Neural cell (in vitro differentiated cells): ENCODE results near the gene LRRC19. TPM values are rescaled to one million over a fixed set of nuclear protein-coding genes. Genes with fewer than 3 reads are reported as not detected.

ENCODE experiments used
- H2AFZ ChIP-seq: fragments of 200-600, 300-800 bp; sonication (generic), shearing (Covaris generic); 2 replicates; pipeline ENCODE4 v1.6.0; 2014; ENCODE audit warnings: low read depth, mild to moderate bottlenecking, antibody characterized with exemption, low read length, moderate library complexity
- H3F3A ChIP-seq: fragments of 200-600 bp; shearing (Covaris generic); 2 replicates; pipeline ENCODE4 v1.6.1; 2016; ENCODE audit warnings: mild to moderate bottlenecking, moderate library complexity, mixed read lengths, antibody characterized with exemption, low read length; ENCODE audit not compliant: insufficient read depth, poor library complexity, severe bottlenecking
- H3K27ac ChIP-seq: fragments of 200-600, 300-800 bp; sonication (generic), shearing (Covaris generic); 2 replicates; pipeline ENCODE4 v1.5.1; 2014; ENCODE audit warnings: mild to moderate bottlenecking, low read length, moderate library complexity
- H3K27me3 ChIP-seq: fragments of 300-800, 200-600 bp; sonication (generic), shearing (Covaris generic); 2 replicates; pipeline ENCODE4 v1.6.0; 2014; ENCODE audit warnings: mild to moderate bottlenecking, low read depth, low read length, moderate library complexity; ENCODE audit not compliant: insufficient read depth
- H3K36me3 ChIP-seq: fragments of 300-800, 200-600 bp; sonication (generic), shearing (Covaris generic); 2 replicates; pipeline ENCODE4 v1.5.1; 2014; ENCODE audit warnings: mild to moderate bottlenecking, antibody characterized with exemption, low read length, moderate library complexity; ENCODE audit not compliant: insufficient read depth
- H3K4me2 ChIP-seq: fragments of 300-800, 200-600 bp; sonication (generic), shearing (Covaris generic); 2 replicates; pipeline ENCODE4 v1.6.0; 2014; ENCODE audit warnings: mild to moderate bottlenecking, low read length
- H3K4me3 ChIP-seq: fragments of 300-800, 200-600 bp; sonication (generic), shearing (Covaris generic); 2 replicates; pipeline ENCODE4 v1.5.1; 2014; ENCODE audit warnings: mild to moderate bottlenecking, low read length, moderate library complexity
- H3K79me2 ChIP-seq: fragments of 200-600 bp; shearing (Covaris generic); replicated peaks from 2 replicates; pipeline ENCODE4 v1.6.0; 2014; ENCODE audit warnings: mild to moderate bottlenecking, low read length, moderate library complexity; ENCODE audit not compliant: insufficient read depth
- H3K9ac ChIP-seq: fragments of 300-800, 200-600 bp; sonication (generic), shearing (Covaris generic); 2 replicates; pipeline ENCODE4 v1.6.1; 2016; ENCODE audit warnings: mild to moderate bottlenecking, low read length, mixed read lengths
- H3K9me2 ChIP-seq: fragments of 200-600 bp; shearing (Covaris generic); 2 replicates; pipeline ENCODE4 v1.6.1; 2016; ENCODE audit warnings: mild to moderate bottlenecking, low read length, mixed read lengths; ENCODE audit not compliant: insufficient read depth
- H3K9me3 ChIP-seq: fragments of 200-600, 300-800 bp; sonication (generic), shearing (Covaris generic); 2 replicates; pipeline ENCODE4 v1.6.1; 2016; ENCODE audit warnings: mild to moderate bottlenecking, mixed run types, low read length, moderate library complexity, mixed read lengths
- H4K20me1 ChIP-seq: fragments of 200-600 bp; shearing (Covaris generic); 2 replicates; pipeline ENCODE4 v1.6.1; 2016; ENCODE audit warnings: mild to moderate bottlenecking, mixed run types; ENCODE audit not compliant: insufficient read depth
- EP300 ChIP-seq: fragments of 450-650 bp; conservative IDR thresholded peaks from 2 replicates; pipeline ENCODE4 v1.6.1; 2014; ENCODE audit warnings: antibody characterized with exemption, mild to moderate bottlenecking, moderate library complexity; ENCODE audit not compliant: poor library complexity, severe bottlenecking
- EZH2 ChIP-seq: fragments of 200-600, 300-800 bp; shearing (Covaris generic), sonication (generic); IDR thresholded peaks from 2 replicates; pipeline ENCODE4 v1.6.1; 2014; ENCODE audit warnings: antibody characterized with exemption, low read length, borderline replicate concordance, mild to moderate bottlenecking; ENCODE audit not compliant: insufficient read depth, poor library complexity, severe bottlenecking
- MXI1 ChIP-seq: fragments of 450-650 bp; conservative IDR thresholded peaks from 2 replicates; pipeline ENCODE4 v1.6.1; 2014; ENCODE audit warnings: antibody characterized with exemption, mild to moderate bottlenecking; ENCODE audit not compliant: poor library complexity, severe bottlenecking
- POLR2AphosphoS5 ChIP-seq: IDR thresholded peaks from 2 replicates; pipeline ENCODE4 v1.6.1; 2012
- RAD21 ChIP-seq: fragments of 450-650 bp; conservative IDR thresholded peaks from 2 replicates; pipeline ENCODE4 v1.6.1; 2014; ENCODE audit warnings: antibody characterized with exemption, mild to moderate bottlenecking, moderate library complexity
- REST ChIP-seq: IDR thresholded peaks from 2 replicates; pipeline ENCODE4 v1.6.1; 2012; ENCODE audit warnings: borderline replicate concordance
- SMC3 ChIP-seq: fragments of 450-650 bp; conservative IDR thresholded peaks from 2 replicates; pipeline ENCODE4 v1.6.1; 2014; ENCODE audit warnings: antibody characterized with exemption, mild to moderate bottlenecking, moderate library complexity; ENCODE audit not compliant: poor library complexity
- TAF1 ChIP-seq: IDR thresholded peaks from 2 replicates; pipeline ENCODE4 v1.6.1; 2012; ENCODE audit warnings: low read depth
- polyA plus RNA-seq: library from polyadenylated mRNA; depleted of rRNA; stranded (reverse); fragments of >200 nt; gene quantifications from 2 replicates; pipeline ENCODE4 v1.2.3, GENCODE V29; 2014
- TF ChIP-seq, protein P1 (sequence below): fragments of 450-650 bp; IDR thresholded peaks from 2 replicates; pipeline ENCODE4 v1.5.1; 2014; ENCODE audit warnings: antibody characterized with exemption, mild to moderate bottlenecking, moderate library complexity; ENCODE audit not compliant: poor library complexity, severe bottlenecking

The LRRC19 gene
- polyA plus RNA-seq, 1 donor from 2014 or later, result not detected

GRCh38 chr9:26955921-26956859 is 49.3 kb downstream of the LRRC19 start, which contains the start of gene IFT74:
Gene IFT74 (plus strand): TSS chr9:26956412. CDS start chr9:26961968, 5,556 bp downstream.
- Histone ChIP-seq H3K4me3 (peak within 1 kb of the TSS; percentile 82), H4K20me1 (no peaks in the 10 kb centered on the region), H3F3A (peaks cover 9% of the 10 kb centered on the region), H3K27ac (peak within 1 kb of the TSS; percentile 72), H3K9me2 (no peaks in the 10 kb centered on the region), H3K27me3 (no peaks in the 10 kb centered on the region), H3K79me2 (peaks cover 21% of the 10 kb centered on the region), H3K9ac (peak within 1 kb of the TSS; percentile 73), H3K36me3 (no peaks in the 10 kb centered on the region), H3K9me3 (no peaks in the 10 kb centered on the region), H3K4me2 (peak within 1 kb of the TSS; percentile 86), H2AFZ (peak within 1 kb of the TSS; percentile 99)
- TF ChIP-seq SMC3 (no peak), RAD21 (peak; percentile 22), EZH2 (no peak), MXI1 (peak; percentile 89), TAF1 (peak; percentile 54), REST (peak; percentile 74), EP300 (no peak), POLR2AphosphoS5 (peak; percentile 71)
- TF ChIP-seq, protein P1, sequence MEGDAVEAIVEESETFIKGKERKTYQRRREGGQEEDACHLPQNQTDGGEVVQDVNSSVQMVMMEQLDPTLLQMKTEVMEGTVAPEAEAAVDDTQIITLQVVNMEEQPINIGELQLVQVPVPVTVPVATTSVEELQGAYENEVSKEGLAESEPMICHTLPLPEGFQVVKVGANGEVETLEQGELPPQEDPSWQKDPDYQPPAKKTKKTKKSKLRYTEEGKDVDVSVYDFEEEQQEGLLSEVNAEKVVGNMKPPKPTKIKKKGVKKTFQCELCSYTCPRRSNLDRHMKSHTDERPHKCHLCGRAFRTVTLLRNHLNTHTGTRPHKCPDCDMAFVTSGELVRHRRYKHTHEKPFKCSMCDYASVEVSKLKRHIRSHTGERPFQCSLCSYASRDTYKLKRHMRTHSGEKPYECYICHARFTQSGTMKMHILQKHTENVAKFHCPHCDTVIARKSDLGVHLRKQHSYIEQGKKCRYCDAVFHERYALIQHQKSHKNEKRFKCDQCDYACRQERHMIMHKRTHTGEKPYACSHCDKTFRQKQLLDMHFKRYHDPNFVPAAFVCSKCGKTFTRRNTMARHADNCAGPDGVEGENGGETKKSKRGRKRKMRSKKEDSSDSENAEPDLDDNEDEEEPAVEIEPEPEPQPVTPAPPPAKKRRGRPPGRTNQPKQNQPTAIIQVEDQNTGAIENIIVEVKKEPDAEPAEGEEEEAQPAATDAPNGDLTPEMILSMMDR, result no peak

- Histone ChIP-seq H3K4me3 (peak overlapping the region; percentile 82), H3K27ac (no peak overlapping the region), H3K36me3 (no peaks in the 10 kb centered on the region), H3K9me3 (no peaks in the 10 kb centered on the region), H4K20me1 (no peaks in the 10 kb centered on the region), H3K9ac (peak overlapping the region; percentile 28), H2AFZ (peak overlapping the region; percentile 99), H3K27me3 (no peaks in the 10 kb centered on the region), H3F3A (peaks cover 9% of the 10 kb centered on the region), H3K79me2 (peaks cover 21% of the 10 kb centered on the region), H3K9me2 (no peaks in the 10 kb centered on the region), H3K4me2 (peak overlapping the region; percentile 86)
- TF ChIP-seq EZH2 (no peak), EP300 (no peak), SMC3 (no peak)
These were observed 50.1 kb downstream of the LRRC19 start for GRCh38 chr9:26955222-26955903.
